DOHH2 (cell line): ENCODE measurements around the gene ZER1.

Source experiments
- CTCF ChIP-seq: fragments of 200-600 bp; sonication (generic); IDR thresholded peaks from one replicate; pipeline ENCODE4 v1.5.1; 2014; ENCODE audit warnings: antibody characterized with exemption, mild to moderate bottlenecking, low read depth, low read length; ENCODE audit not compliant: poor library complexity, severe bottlenecking
- EZH2phosphoT487 ChIP-seq: fragments of 200-600 bp; sonication (generic); IDR thresholded peaks from 2 replicates; pipeline ENCODE4 v1.6.1; 2017; ENCODE audit warnings: borderline replicate concordance, mild to moderate bottlenecking, antibody characterized with exemption, low read length, moderate library complexity, mixed read lengths

- TF ChIP-seq CTCF: no peak
- no peak for TF ChIP-seq EZH2phosphoT487
Measured at GRCh38 chr9:128805661-128806060, 33.9 kb upstream of the ZER1 start.
